NCI-H1092 treated with DMSO at 0.1 percent for 48 hours (cell line): Measurements from ENCODE around the gene CD7.
A peak's percentile ranks its signal among the peaks of the same experiment; 100 is the strongest.
"Not testable (repeated sequence)": the region's sequence is repeated elsewhere in the genome, so short reads cannot be mapped to it uniquely, and the experiment has no call there.

Experiments
- DNase-seq: peaks from one replicate; lab custom pipeline; 2025; lab: John Stamatoyannopoulos, UW

CD7 gene

DNA sequence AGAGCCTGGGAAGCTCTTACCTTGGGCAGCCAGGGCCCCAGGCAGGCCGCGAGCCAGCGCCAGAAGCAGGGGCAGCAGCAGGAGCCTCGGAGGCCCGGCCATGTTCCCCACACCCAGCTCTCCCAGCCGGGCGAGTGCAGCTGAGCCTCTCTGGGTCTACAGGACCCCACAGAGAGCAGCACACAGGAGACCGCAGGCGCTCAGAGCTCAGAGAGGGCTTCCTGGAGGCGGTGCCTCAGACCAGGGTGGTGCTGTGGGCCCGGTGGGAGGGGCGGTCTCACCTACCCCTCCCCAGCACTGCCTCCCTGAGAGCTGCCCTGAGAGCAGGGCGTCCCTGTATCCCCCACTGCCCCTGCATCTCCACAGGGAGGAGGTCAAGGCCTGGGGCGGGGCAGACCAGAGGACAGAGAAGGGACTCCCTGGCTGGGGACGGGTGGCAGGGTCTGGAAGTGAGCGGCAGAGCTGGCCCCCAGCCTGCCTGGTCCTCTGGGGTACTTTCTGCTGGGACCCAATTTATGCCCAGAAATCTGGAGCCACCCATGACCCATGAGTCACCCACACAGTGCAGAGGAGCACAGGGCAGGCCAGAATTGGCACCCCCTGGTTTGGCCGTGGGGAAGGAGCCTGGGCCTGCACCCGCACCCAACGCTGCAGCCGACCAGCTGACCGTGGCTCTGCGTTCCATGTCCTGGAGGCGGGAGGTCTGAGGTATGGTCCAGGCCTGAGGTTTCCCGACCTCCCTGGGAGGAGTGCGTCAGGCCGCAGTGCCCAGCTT, at the start of gene CD7:
Gene CD7 (minus strand): TSS at position 215 of the 775 bp plus-strand sequence. CDS start 113 bp downstream, at position 102.
- DNase-seq: no peak

- peak; percentile 6 for DNase-seq
Measured at GRCh38 chr17:82366749-82367148, 49.3 kb upstream of the CD7 start.

DNA sequence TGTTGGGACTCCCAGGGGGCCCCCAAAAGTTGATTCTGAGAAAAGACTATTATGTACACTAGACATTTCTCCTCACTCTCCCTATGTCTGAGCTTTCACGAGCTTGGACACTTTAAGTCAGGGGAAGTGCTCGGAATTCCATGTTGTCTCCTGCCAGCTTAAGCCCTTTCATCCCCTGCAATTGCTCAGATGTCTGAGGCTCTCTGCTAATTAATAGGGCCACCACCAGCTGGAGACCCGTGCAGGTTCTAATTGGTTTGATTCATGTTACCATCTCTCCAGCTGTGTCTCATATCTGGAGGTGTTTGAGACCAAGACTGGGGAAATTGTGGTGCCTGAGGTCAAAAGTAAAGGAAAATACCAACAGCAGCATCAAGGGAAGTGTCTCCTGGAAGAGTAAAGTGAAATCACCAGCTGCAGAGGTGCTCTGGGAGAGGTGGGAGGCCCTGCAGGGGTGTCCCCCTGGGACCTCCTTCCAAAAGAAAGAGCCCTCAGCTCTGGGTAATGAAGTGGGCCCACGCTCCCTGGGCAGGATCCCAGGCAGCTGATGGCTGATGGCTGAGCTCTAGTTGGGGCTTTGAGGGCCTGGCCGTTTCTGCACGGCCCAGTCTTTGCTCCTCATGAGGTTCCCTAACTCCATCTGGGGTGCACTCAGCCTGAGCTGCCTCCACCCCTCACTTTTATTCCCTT, 48.3 kb upstream of the CD7 start:
- no peak for DNase-seq

- DNase-seq: no peak
Measured at GRCh38 chr17:82361885-82362633, 44.7 kb upstream of the CD7 start.

- not testable (repeated sequence) for DNase-seq
Measured at GRCh38 chr17:82359451-82360074, 42.2 kb upstream of the CD7 start.

DNA sequence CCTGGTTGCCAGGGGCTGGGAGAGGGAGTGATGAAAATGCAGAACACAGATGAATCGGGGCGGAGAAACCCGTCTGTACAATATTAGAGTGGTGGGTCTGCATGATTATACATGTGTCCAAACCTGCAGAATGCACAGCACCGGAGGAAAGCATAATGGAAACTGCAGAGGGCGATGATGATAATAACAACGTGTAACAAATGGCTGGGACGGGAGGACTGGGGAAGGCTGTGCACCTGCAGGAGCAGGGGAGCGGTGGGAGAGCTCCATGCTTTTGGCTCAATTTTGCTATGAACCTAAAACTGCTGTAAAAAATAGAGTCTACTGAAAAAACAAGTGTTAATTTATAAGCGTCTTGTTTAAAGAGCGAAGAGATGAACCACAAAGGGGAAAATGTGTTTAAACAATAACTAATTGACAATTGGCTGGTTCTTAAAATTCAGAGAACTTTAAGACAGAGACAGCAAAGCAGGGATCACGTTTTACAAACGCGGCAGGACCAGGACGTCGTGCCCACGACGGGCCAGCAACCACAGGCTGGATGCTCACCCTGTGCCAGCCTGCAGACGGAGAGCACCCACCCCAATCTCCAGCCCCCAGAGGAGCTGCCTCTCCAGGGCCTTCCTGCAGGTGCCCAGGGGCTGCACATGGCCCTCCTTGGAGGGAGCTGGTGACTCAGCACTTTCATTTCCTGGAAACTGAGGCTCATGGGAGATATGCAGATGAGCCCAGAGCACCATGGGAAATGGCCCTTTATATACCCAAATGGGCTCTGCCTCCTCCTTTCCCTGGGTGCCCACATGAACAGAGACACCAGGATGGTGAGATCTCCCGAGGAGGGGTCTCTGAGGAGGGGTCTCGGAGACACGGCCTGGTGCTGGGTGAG, 41.3 kb upstream of the CD7 start, which contains the start of gene TEX19:
Gene TEX19 (plus strand): TSS at position 783 of the 886 bp plus-strand sequence. CDS start 2,904 bp downstream, outside the sequence.
- DNase-seq: peak; percentile 27

- no peak for DNase-seq
Measured at GRCh38 chr17:82357394-82357793, 40.0 kb upstream of the CD7 start.

DNA sequence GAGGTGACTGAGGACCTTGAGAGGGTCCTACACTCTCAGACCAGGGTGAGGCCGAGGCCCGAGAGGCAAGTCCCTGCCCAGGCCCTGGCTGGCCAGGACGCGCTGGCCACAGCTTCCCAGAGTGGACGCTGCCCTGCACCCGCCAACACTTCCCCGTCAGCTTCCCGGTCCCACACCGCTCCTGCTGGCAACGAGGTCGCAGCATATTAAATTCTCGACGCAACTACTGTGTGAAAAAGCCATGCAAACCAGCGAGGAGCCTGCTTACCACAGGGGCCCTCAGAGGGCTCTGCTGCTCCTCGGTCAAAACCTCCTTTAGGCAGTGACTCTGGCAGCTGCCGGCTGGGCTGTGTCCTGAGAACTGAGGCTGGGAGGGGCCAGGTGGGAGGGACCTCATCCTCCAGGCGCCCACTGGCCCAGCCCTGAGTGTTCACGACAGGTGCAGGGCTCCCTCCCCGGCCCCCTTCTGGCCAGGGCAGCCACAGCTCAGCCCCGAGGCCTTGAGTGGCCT, 39.5 kb upstream of the CD7 start:
- no peak for DNase-seq

DNA sequence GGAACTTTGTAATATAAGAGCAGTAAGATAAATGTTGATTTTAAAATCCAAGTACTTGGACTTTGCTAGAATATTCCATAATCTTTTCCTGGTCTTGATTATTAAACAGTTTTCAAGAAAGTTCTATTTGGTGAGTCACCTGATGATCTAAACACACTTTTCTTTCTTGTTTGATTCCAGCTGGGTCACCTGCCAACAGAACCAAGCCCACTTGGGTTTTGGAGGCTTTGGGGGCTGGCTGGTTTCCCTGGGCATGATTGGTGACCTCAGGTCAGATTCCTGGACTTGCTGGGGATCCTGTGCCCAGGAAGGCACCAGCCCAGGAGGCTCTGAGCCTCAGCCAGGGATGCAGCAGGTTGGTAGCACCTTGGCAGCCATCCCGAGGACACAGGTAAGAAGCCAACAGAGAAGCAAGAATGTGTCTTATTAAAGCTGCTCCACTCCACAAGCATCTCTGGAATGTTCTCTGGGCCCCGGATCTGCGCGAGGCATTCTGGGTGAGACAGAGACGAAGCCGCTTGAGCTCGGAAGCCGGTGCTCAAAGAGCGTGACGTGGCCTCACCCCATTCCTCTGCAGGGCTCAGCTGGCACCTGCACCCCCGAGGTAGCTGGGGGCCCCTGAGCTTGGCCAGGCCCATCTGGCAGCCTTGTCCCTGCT, 38.5 kb upstream of the CD7 start:
- DNase-seq: no peak

DNA sequence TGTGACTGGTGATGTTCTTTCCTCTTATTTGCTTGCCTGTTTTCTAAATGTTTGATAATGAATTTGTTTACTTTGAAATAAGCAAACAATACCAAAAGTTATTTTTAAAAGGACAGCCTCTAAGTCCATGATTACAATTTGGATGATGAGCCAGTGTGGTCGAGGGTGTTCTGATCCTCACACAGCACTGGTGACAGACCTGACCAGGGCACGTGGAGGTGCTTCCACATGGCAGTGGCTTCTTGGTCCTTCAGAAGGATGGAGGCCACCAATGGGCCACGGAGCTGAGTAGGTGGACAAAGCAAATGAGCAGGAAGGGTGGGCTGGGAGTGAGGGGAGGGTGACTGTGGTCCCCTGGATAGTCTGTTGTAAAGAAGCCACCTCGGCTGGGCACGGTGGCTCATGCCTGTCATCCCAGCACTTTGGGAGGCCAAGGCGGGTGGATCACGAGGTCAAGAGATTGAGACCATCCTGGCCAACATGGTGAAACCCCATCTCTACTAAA, 37.4 kb upstream of the CD7 start:
- DNase-seq: no peak

DNA sequence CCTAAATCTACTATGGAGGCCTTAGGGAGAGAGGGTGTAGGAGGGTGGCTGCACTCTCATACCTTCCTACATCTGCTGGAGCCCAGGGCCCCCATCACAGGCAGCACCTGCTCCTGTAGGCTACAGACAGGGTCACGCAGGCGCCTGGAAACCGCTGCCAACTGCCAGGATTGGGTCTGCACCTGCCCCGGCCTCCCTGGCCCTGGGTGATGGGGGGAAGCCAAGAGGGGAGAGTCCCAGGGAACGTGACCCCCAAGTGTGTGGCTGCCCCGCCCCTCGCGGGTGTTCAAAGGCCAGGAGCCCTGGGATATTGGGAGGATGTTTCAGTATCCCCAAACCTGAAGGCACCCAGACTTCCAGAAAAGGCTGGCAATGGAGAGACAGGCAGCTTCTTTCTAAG, 36.1 kb upstream of the CD7 start:
- DNase-seq: peak; percentile 34

DNA sequence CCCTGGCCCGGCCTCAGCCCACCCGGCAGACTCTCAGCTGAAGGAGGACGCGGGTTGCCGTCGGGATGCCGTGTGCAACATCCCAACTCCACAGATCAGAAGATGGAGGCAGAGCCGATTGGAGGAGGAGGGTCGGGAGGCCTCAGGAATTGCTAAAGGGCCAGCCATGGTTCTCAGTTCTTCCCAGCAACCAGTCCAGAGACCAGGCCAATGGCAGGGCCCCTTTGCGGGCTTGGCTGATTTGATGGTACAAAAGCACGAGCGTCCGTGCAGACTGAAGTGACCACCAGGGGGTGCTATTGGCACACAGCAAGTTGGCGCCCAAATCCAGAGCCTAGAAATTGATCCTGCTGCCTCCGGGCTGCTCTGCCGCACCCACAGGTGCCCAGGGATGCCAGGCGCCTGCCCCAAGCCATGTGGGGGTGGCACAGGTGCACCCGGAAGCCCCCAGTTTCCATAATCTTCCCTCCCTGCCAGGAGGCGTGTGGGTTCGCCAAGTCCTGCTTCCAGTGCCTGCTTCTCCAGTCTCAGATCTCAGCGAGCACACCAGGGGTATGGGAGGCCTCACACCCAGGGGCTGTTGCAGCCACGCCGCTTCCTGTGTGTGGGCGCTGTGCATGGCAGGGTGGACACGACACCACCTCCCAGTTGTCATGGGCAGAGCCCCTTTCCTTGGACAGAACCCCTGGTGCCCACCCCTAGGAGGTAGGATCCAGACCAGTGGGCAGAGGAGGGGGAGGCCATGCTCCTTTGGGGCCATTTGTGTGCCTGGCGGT, 34.5 kb upstream of the CD7 start:
- peak; percentile 79 for DNase-seq

DNA sequence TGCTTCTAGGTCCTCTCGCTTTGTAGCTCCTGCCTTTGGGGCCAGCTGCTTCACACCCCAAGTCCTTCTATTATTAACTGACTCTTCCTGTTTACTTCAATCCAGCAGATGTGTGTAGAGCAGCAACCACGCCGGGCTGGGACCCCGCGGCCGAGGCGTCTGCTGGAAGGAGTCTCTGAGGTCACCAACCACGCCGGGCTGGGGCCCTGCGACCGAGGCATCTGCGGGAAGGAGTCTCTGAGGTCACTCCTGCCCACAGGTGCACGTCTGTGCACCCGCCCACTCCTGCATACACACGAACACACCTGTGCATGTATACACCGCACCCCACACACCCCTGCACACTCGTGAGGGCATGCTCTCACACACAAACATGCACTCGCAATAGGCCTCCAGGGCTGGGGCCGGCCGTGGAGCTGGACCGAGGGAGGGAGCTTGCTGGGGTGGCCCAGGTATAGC, 33.9 kb upstream of the CD7 start:
- no peak for DNase-seq

DNA sequence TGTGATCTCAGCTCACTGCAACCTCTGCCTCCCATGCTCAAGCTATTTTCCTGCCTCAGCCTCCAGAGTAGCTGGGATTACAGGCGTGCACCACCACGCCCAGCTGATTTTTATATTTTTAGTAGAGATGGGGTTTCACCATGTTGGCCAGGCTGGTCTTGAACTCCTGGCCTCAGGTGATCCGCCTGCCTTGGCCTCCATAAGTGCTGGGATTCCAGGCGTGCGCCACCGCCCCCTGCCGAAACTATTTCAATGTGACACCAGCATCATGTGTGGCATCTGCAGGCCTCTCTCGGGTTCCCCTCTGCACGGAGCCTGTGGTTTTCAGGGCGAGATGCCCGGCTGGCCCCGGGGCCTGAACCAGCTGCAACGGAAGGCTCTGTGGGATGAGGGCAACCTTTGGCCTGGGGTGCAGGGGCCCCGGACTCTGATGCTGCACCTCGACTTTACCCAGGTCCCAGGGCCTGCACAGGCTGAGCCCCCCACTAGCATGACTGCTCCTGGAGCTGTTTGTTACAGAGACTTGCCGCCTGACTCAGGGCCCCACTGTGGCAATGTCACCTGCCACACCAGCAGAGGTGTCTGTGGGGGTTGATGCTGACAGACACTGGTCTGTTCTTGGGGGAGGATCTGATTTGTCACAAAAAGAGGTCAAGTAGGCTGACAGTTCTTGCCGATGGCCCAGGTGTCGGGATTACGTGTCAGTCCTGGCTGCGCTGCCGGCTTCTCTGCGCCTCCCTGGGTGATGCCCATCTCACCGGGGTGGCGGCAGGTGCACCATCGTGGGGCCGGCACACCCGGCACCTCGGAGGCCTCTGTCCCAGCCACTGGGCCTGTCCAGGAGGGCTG, 33.0 kb upstream of the CD7 start:
- no peak for DNase-seq

GRCh38 chr17:82349287-82349701, 31.9 kb upstream of the CD7 start:
- DNase-seq: no peak

DNA sequence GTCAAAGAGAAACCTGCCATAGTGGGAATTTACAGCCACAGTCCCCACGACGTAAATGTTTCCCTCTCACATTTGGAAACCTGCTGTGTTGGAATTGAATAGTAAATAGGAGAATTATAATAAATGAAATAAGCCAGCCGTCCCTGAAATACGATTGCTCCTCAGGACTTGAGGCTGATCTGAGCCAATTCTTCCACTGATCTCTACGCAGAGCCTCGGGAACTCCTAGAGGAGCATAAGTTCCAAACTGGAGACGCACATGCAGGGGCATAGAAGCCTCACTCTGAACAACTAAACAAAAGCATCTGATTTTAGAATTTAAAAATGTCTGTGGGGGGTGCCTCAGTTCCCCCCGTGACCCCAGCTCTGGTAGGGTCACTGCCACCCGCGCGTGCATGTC, 31.5 kb upstream of the CD7 start:
- DNase-seq: no peak

DNA sequence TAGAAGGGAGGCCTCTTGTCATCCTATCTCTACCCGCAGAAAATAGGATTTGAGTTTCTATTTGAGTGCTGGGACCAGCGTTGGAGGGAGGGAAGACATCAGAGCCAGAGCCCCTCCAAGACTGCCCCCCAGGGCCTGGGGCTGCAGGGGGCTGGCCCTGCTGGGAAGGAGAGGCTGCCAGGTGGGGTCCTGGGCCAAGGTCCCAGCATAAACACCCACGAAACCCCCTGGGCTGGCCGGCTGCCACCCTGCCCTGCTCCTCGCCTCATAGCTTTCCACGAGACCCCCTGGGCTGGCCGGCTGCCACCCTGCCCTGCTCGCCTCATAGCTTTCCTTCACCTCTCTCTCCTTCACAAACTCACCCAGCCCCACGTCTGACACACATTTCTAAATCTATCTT, 31.0 kb upstream of the CD7 start:
- DNase-seq: no peak

DNA sequence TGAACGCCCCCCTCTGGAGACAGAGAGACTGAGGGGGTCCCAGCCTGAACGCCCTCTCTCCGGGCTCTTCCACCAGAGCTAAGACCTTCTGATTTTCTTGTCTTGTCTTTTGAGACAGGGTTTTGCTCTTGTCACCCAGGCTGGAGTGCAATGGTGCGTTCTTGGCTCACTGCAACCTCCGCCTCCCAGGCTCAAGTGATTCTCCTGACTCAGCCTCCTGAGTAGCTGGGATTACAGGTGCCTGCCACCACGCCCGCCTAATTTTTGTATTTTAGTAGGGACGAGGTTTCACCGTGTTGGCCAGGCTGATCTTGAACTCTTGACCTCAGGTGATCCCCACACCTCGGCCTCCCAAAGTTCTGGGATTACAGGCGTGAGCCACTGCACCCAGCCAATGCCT, 30.6 kb upstream of the CD7 start:
- not testable (repeated sequence) for DNase-seq
